Ecto neural progenitor cell (in vitro differentiated cells): ENCODE results near the gene ZFAND2A.
"Not testable (repeated sequence)": the region's sequence is repeated elsewhere in the genome, so short reads cannot be mapped to it uniquely, and the experiment has no call there.

Experiments
- DNase-seq: peaks from one replicate; pipeline ENCODE4 v3.0.0-alpha.2; 2018; ENCODE audit warnings: low spot score

Gene ZFAND2A

GRCh38 chr7:1159891-1160669 lies at the start of gene ZFAND2A:
Gene ZFAND2A, minus strand, starts transcription at chr7:1160196. Its CDS starts 1,984 bp downstream, at chr7:1158212.
- peak; percentile 99 for DNase-seq

- DNase-seq, result no peak
Observed at GRCh38 chr7:1209097-1209496, 49.1 kb upstream of the ZFAND2A start.

- not testable (repeated sequence) for DNase-seq
Observed at GRCh38 chr7:1205742-1206141, 45.7 kb upstream of the ZFAND2A start.

- no peak for DNase-seq
Observed at GRCh38 chr7:1204460-1205140, 44.6 kb upstream of the ZFAND2A start.

- DNase-seq, result not testable (repeated sequence)
Observed at GRCh38 chr7:1202914-1203313, 42.9 kb upstream of the ZFAND2A start.

GRCh38 chr7:1201916-1202315 lies 41.9 kb upstream of the ZFAND2A start:
- DNase-seq, result no peak

- DNase-seq, result no peak
Observed at GRCh38 chr7:1200045-1200444, 40.0 kb upstream of the ZFAND2A start.

- no peak for DNase-seq
Observed at GRCh38 chr7:1197997-1198625, 38.1 kb upstream of the ZFAND2A start.

GRCh38 chr7:1196950-1197349 lies 37.0 kb upstream of the ZFAND2A start:
- no peak for DNase-seq

GRCh38 chr7:1196441-1196840 lies 36.4 kb upstream of the ZFAND2A start:
- not testable (repeated sequence) for DNase-seq

- DNase-seq, result peak; percentile 70
Observed at GRCh38 chr7:1193593-1194424, 33.8 kb upstream of the ZFAND2A start.

- DNase-seq, result no peak
Observed at GRCh38 chr7:1192171-1192676, 32.2 kb upstream of the ZFAND2A start.

- no peak for DNase-seq
Observed at GRCh38 chr7:1189986-1190772, 30.2 kb upstream of the ZFAND2A start.

- DNase-seq, result no peak
Observed at GRCh38 chr7:1188720-1189294, 28.8 kb upstream of the ZFAND2A start.

GRCh38 chr7:1187127-1187526 lies 27.1 kb upstream of the ZFAND2A start:
- no peak for DNase-seq

- no peak for DNase-seq
Observed at GRCh38 chr7:1181640-1182039, 21.6 kb upstream of the ZFAND2A start.

GRCh38 chr7:1181031-1181430 lies 21.0 kb upstream of the ZFAND2A start:
- no peak for DNase-seq

GRCh38 chr7:1176891-1177373 lies 16.9 kb upstream of the ZFAND2A start:
- DNase-seq, result peak; percentile 76

GRCh38 chr7:1175967-1176851 lies 16.2 kb upstream of the ZFAND2A start:
- DNase-seq, result peak; percentile 92

- no peak for DNase-seq
Observed at GRCh38 chr7:1175597-1175966, 15.6 kb upstream of the ZFAND2A start.
